ENCODE results near the gene PHACTR1. TPM values are rescaled to one million over a fixed set of nuclear protein-coding genes. Genes with fewer than 3 reads are reported as not detected.

The PHACTR1 gene
- total RNA-seq, 1 donor from 2014 or later = 0.49 TPM

GRCh38 chr6:13000537-13000936 lies 284.0 kb downstream of the PHACTR1 start:
- no peaks in the 10 kb centered on the region for H3K4me1 ChIP-seq
- intact Hi-C loops (cut with DNase I) = no loop called here
- no peaks in the 10 kb centered on the region for H3K27me3 ChIP-seq
- H3K4me3 ChIP-seq = no peak overlapping the region
- no peaks in the 10 kb centered on the region for H3K9me3 ChIP-seq
- TF ChIP-seq POLR2AphosphoS5 (IDR thresholded peaks at IDR 0.05; ENCODE audit: insufficient read depth in 1 of 2, low read depth in 1 of 2) (no peak), POLR2A (IDR thresholded peaks at IDR 0.05) (no peak), CTCF (IDR thresholded peaks at IDR 0.05) (no peak)
- DNase-seq (ENCODE audit: extremely low spot score in 2 of 2) = no peak
- no peak overlapping the region for H3K27ac ChIP-seq
- H3K36me3 ChIP-seq = no peaks in the 10 kb centered on the region

GRCh38 chr6:13001927-13002326 lies 285.4 kb downstream of the PHACTR1 start:
- Histone ChIP-seq H3K4me3 (no peak overlapping the region), H3K36me3 (no peaks in the 10 kb centered on the region), H3K4me1 (no peaks in the 10 kb centered on the region), H3K9me3 (no peaks in the 10 kb centered on the region), H3K27ac (no peak overlapping the region), H3K27me3 (no peaks in the 10 kb centered on the region)
- intact Hi-C loops (cut with DNase I) = no loop called here
- TF ChIP-seq POLR2A (IDR thresholded peaks at IDR 0.05) (no peak), POLR2AphosphoS5 (IDR thresholded peaks at IDR 0.05; ENCODE audit: insufficient read depth in 1 of 2, low read depth in 1 of 2) (no peak), CTCF (IDR thresholded peaks at IDR 0.05) (no peak)
- no peak for DNase-seq (ENCODE audit: extremely low spot score in 2 of 2)

- intact Hi-C loops (cut with DNase I) = no loop called here
- H3K9me3 ChIP-seq = no peaks in the 10 kb centered on the region
- TF ChIP-seq POLR2A (IDR thresholded peaks at IDR 0.05) = no peak
- H3K27ac ChIP-seq = no peak overlapping the region
- H3K4me3 ChIP-seq = no peak overlapping the region
- H3K4me1 ChIP-seq = no peaks in the 10 kb centered on the region
- no peak for DNase-seq (ENCODE audit: extremely low spot score in 2 of 2)
- H3K36me3 ChIP-seq = no peaks in the 10 kb centered on the region
- H3K27me3 ChIP-seq = no peaks in the 10 kb centered on the region
Measured at GRCh38 chr6:13004601-13005000, 288.0 kb downstream of the PHACTR1 start.

GRCh38 chr6:13005994-13006393 lies 289.4 kb downstream of the PHACTR1 start:
- H3K4me3 ChIP-seq = no peak overlapping the region
- TF ChIP-seq POLR2AphosphoS5 (IDR thresholded peaks at IDR 0.05; ENCODE audit: insufficient read depth in 1 of 2, low read depth in 1 of 2) (no peak), POLR2A (IDR thresholded peaks at IDR 0.05) (no peak), CTCF (IDR thresholded peaks at IDR 0.05) (no peak)
- no peak overlapping the region for H3K27ac ChIP-seq
- no peaks in the 10 kb centered on the region for H3K36me3 ChIP-seq
- H3K4me1 ChIP-seq = no peaks in the 10 kb centered on the region
- H3K27me3 ChIP-seq = no peaks in the 10 kb centered on the region
- H3K9me3 ChIP-seq = no peaks in the 10 kb centered on the region
- no peak for DNase-seq (ENCODE audit: extremely low spot score in 2 of 2)
- intact Hi-C loops (cut with DNase I) = no loop called here

- TF ChIP-seq POLR2AphosphoS5 (IDR thresholded peaks at IDR 0.05; ENCODE audit: insufficient read depth in 1 of 2, low read depth in 1 of 2) = no peak
- DNase-seq (ENCODE audit: extremely low spot score in 2 of 2) = no peak
- H3K9me3 ChIP-seq = no peaks in the 10 kb centered on the region
- H3K36me3 ChIP-seq = no peaks in the 10 kb centered on the region
- no peaks in the 10 kb centered on the region for H3K4me1 ChIP-seq
- no peaks in the 10 kb centered on the region for H3K27me3 ChIP-seq
- H3K4me3 ChIP-seq = no peak overlapping the region
- H3K27ac ChIP-seq = no peak overlapping the region
- intact Hi-C loops (cut with DNase I) = no loop called here
Measured at GRCh38 chr6:13006578-13007300, 290.2 kb downstream of the PHACTR1 start.

- no peak for DNase-seq (ENCODE audit: extremely low spot score in 2 of 2)
- H3K4me1 ChIP-seq = peaks cover 3% of the 10 kb centered on the region
- TF ChIP-seq POLR2AphosphoS5 (IDR thresholded peaks at IDR 0.05; ENCODE audit: insufficient read depth in 1 of 2, low read depth in 1 of 2) = no peak
- TF ChIP-seq CTCF (IDR thresholded peaks at IDR 0.05) = no peak
- no peak for TF ChIP-seq POLR2A (IDR thresholded peaks at IDR 0.05)
- H3K4me3 ChIP-seq = no peak overlapping the region
- no peaks in the 10 kb centered on the region for H3K27me3 ChIP-seq
- no peaks in the 10 kb centered on the region for H3K9me3 ChIP-seq
- intact Hi-C loops (cut with DNase I) = no loop called here
- no peak overlapping the region for H3K27ac ChIP-seq
- H3K36me3 ChIP-seq = no peaks in the 10 kb centered on the region
Measured at GRCh38 chr6:13007744-13008143, 291.2 kb downstream of the PHACTR1 start.
